Activated naive CD8-positive, alpha-beta T cell treated with anti-CD3 and anti-CD28 coated beads, Interleukin-2, amount 50 U/mL, for 16 hours (primary cell): ENCODE results near the gene ATXN3L.

Source experiments
- DNase-seq: peaks from one replicate; pipeline ENCODE4 v3.0.0-alpha.2; 2020; ENCODE audit warnings: low read depth, low spot score

ATXN3L gene

DNA sequence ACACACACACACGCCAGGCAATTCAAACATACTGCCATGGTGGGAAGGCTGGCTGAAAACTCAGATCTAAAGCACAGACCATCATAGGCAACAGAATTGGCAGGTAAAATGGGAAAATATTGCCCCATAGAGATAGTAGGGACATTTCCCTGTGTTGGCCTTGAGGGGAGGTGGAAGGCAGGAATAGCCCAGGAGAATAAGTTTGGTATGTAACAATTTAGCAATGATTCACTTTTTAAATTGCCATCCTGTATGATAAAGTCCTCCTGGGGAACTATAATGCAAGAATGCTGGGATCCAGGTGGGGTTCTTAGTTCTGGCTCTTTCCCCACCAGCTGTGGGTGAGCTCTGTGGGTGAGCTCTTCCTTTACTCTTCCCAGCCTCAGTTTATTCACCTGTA, 51.0 kb downstream of the ATXN3L start:
- DNase-seq: no peak
